Stimulated activated CD4-positive, alpha-beta T cell treated with anti-CD3 and anti-CD28 coated beads, Interleukin-1b, Interleukin-23, amount 100 ng/mL, for 48 hours (primary cell): ENCODE measurements around the gene BTF3.
"Not testable (repeated sequence)": the region's sequence is repeated elsewhere in the genome, so short reads cannot be mapped to it uniquely, and the experiment has no call there.

Experiments used
- DNase-seq: peaks from one replicate; pipeline ENCODE4 v3.0.0-alpha.2; 2020

Gene BTF3

DNA sequence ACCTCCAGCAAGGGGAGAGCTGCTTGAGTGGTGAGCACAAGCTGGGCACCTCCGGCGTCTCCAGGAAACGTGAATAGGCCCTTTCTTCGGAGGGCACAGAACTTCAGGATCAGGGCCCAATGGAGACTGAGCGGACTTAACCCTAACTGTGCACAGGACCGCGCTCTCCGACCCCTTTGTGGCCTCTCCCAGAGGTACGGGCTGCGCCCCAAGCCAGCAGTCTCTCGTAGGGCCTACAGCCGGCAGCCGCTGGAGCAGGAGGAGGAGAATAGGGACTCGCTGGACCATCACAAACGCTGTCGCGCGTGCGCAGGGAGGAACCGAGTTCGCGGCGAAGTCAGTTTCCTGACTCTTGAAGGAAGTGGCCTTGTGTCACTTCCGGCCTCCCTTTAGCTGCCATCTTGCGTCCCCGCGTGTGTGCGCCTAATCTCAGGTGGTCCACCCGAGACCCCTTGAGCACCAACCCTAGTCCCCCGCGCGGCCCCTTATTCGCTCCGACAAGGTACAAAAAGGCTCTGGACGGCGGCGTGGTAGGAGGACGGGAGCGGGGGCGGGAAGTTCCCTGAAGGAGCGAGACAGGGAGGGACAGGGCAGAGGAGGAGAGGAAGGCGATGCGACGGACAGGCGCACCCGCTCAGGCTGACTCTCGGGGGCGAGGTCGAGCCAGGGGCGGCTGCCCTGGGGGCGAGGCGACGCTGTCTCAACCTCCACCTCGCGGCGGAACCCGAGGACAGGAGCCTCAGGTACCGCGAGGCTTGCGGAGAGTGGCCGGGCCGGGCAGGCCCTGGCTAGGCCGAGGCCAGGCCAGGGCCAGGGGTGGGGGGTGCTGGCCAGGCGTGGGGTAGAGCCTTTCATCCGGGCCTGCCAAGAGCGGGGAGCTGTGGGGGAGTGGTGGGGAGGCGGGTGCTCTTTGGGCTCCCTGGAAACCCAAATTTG lies at the start of gene BTF3:
BTF3 (plus strand) TSS at position 386 of the 936 bp plus-strand sequence; CDS start at position 612, 226 bp downstream.
- DNase-seq = peak; percentile 95

GRCh38 chr5:73448463-73449136 lies 49.6 kb upstream of the BTF3 start, which contains the start of gene FOXD1:
Gene FOXD1 (minus strand): TSS chr5:73448777. CDS start chr5:73448362, 415 bp downstream.
- peak; percentile 37 for DNase-seq

DNA sequence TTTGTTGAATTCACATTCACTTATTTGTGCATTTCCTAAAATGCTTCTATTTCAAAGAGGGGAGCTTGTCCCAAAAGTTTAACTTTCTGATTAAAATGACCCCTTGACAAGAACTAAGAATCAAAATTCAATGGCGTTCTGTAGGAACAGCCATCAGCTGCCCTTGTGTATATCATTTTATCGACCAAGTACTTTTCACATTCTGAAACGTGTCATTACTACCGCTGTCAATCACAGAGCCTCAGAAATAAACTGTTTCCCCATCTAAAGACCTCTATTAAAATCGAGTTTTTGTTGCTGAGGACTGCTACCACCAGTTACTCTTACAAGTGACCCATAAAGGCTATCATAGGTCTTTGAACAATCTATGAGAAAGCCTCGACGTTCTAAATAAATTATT lies 48.1 kb upstream of the BTF3 start:
- no peak for DNase-seq

DNA sequence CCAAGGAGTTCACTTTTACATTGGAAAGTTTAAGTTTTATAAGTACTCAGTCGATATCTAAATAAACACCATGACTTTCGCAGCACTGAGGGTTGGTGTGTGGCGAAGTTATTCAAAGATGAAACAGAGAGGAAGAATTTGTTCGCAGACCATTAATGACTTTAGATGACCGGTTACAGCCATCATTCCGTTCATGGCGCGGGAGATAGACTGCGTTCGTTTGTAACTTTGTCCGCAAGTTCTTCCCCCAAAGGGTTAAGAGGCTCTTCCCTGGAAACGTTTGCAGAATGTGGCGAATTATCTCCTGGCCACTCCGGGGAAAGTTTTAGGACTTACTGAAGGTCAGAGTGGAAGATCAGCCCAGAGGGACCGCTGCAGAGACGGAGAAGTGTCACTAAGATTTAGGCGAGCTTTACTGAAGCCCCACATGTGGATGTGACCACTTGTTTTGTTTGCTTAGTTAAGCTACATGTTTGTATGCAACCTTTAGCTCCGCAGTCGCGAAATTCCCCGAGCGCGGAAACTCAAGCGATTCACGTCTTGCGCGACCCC lies 47.5 kb upstream of the BTF3 start:
- DNase-seq = no peak

DNA sequence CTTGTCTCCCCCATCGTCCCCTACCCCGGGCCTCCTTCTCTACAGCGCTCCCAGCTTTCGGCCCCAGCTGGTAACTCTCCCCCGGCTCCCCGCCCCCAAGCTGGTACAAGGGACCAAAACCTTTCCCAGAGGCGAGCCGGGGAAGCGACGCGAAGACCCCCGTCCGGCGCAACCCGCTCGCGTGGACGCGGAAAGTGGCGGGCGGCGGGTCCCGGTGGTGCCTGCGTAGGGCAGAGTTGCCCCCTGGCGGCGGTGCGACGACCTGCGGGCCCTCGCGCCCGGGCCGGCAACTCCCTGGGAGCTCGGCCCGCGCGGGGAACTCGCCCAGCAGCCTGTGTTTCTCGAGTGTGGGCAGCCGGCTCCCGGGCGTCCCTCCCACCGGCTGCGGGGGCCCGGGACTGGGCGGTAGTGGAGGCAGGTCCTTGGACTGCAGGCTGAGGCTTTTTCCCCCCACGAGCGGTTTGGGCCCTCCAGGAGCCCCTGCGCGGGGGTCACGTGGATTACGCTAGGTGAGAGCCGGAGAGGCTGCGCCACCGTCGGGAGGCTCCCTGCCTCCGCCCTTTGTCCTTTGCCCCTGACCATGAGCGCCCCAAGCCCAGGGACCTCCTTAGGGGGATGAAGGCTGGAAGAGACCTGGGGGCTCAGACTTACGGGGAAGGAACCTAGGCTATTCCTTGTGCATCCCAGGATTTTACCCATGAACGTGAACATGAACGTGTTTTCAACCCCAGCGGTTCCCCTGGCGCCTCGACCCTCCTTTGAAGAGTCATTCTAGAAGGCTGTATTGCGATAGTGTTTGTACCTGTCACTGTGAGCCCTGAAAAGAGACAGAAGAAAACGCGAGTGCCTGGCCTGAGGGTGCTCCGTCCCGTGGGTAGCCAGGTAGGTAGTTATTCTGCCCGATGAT lies 46.8 kb upstream of the BTF3 start:
- peak; percentile 60 for DNase-seq

DNA sequence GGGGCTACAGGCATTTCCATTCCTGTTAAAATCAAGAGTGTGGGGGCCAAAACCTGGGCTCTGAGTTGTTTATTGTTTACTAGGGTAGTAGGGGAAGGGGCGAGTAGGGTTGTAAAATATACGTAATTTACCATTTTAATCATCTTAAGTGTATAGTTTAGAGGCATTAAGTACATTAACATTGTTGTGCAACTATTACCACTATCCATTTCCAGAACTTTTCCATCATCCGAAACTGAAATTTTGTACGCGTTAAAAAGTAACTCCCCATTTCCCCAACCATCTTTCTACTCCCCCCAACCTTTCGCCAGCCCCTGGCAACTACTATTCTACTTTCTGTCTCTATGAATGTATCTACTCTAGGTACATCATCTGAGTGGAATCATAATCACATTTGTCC lies 46.0 kb upstream of the BTF3 start:
- DNase-seq = no peak

DNA sequence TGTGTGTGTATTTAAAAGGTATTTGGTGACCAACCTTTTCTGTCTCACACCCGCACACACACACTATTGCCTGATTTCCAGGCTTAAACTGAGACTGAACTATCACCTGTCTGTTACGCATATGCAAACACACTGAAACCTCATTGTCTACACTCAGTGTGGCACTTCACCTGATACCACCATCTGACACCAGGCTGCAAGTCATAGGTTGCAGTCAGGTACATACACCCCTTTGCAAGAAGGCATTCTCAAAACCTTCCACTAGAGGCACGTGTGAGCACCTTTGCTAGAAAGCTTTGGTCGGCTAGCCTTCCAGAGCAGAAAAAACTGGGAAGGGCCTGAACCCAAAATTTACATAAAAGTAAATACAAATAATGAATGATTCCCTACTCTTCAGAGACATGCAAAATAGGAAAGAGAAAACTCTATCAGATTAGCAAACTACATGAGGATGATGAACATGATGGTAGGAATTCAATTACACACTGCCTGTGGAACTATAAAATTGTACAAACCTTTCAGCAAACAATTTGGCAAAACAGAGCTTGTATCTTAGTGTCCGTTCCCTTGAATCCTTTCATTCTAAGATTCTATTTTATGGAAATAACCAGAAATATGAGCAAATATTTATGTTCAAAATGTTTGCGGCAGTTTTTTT lies 43.7 kb upstream of the BTF3 start:
- no peak for DNase-seq

DNA sequence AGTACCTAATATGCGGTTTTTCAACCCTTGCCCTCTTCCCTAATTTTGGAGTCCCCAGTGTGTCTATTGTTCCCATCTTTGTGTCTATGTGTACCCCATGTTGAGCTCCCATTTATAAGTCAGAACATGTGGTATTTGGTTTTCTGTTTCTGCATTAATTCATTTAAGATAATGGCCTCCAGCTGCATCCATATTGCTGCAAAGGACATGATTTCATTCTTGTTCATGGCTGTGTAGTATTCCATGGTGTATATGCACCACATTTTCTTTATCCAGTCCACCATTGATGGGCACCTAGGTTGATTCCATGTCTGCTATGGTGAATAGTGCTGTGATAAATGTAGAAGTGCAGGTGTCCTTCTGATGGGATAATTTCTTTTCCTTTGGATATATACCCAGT lies 41.8 kb upstream of the BTF3 start:
- not testable (repeated sequence) for DNase-seq

DNA sequence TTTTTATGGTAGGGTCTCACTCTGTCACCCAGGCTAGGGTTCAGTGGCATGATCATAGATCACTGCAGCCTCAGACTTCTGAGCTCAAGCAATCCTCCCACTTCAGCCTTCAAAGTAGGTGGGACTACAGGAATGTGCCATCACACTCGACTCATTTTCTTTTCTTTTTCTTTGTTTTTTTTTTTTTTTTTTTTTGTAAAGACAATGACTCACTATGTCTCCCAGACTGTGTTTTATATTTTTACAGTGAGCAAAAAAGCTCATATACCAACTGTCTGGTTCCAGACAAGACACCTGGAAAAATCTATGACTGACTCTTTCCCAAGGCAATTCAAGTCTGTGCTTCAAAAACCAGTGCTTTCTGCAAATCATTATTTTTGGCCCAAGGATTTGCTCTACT lies 38.9 kb upstream of the BTF3 start:
- no peak for DNase-seq

GRCh38 chr5:73460133-73460532 lies 38.1 kb upstream of the BTF3 start:
- DNase-seq = no peak

- DNase-seq = no peak
Measured at GRCh38 chr5:73464016-73464745, 34.1 kb upstream of the BTF3 start.

DNA sequence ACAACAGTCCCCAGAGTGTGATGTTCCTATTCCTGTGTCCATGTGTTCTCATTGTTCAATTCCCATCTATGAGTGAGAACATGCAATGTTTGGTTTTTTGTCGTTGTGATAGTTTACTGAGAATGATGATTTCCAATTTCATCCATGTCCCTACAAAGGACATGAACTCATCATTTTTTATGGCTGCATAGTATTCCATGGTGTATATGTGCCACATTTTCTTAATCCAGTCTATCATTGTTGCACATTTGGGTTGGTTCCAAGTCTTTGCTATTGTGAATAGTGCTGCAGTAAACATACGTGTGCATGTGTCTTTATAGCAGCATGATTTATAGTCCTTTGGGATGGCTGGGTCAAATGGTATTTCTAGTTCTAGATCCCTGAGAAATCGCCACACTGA lies 29.6 kb upstream of the BTF3 start:
- DNase-seq = not testable (repeated sequence)

- no peak for DNase-seq
Measured at GRCh38 chr5:73469878-73470277, 28.4 kb upstream of the BTF3 start.

GRCh38 chr5:73471654-73472053 lies 26.6 kb upstream of the BTF3 start:
- DNase-seq = no peak

DNA sequence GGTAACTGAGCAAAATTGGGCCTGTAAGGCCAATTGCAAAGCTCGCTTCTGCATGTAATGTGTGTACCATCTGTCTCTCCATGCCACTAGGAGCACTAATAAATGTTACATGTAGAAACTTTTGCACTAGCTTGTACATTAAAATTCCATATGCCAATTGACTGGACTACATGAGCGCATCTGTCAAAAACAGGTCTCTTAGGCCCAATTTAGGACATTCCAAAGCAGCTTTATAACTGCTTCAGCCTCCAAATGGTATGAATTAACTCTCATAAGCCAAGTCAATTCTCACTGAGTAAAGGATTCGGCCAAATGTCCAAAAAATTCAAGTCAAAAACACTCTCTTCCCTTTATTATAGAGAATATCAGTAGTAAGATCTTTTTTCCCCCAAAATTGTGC lies 26.1 kb upstream of the BTF3 start:
- DNase-seq = no peak

DNA sequence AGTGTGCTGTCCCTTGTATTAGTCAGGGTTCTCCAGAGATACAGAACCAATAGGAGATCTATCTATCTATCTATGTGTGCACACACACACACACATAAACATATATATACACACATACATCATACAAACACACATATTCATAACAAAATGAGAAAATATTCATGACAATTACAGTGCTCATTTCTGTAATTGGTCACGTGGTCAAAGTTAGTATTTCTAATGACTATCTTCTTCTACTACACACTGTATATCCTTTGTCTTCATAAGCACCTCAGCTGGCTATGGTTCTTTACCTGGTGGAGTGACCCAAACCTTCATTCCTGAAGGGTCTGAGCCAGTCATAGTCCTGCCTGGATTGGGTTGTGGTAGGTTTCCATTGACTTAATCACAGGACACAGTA lies 17.7 kb upstream of the BTF3 start:
- no peak for DNase-seq

GRCh38 chr5:73482383-73483136 lies 15.7 kb upstream of the BTF3 start:
- no peak for DNase-seq

DNA sequence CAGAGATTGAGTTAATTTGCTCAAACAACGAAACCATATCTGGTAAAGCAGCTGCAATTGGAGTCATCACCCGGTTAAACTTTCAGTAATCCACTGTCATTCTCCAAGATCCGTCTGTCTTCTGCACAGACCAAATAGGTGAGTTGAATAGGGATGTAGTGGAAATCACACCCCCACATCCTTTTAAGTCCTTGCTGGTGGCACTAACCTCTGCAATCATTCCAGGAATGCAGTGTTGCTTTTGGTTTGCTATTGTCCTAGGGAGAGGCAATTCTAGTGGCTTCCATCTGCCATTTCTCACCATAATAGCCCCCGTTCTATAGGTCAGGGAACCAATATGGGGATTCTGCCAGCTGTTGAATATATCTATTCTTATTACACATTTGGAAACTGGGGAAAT lies 14.6 kb upstream of the BTF3 start:
- DNase-seq = no peak

GRCh38 chr5:73484511-73484910 lies 13.7 kb upstream of the BTF3 start:
- DNase-seq = no peak

- DNase-seq = no peak
Measured at GRCh38 chr5:73485715-73486114, 12.5 kb upstream of the BTF3 start.
